DMS 273 (cell line): Measurements from ENCODE around the gene CTNNA1.
"Not testable (repeated sequence)": the region's sequence is repeated elsewhere in the genome, so short reads cannot be mapped to it uniquely, and the experiment has no call there.

Experiments
- DNase-seq: peaks from one replicate; lab custom pipeline; 2025; ENCODE audit not compliant: unreplicated experiment; lab: John Stamatoyannopoulos, UW

Gene CTNNA1

GRCh38 chr5:138755084-138755748, 2.0 kb downstream of the CTNNA1 start:
- no peak for DNase-seq

- no peak for DNase-seq
Observed at GRCh38 chr5:138757061-138757776, 4.0 kb downstream of the CTNNA1 start.

- DNase-seq, result no peak
Observed at GRCh38 chr5:138760448-138761110, 7.4 kb downstream of the CTNNA1 start.

GRCh38 chr5:138761115-138761514, 7.9 kb downstream of the CTNNA1 start:
- DNase-seq, result not testable (repeated sequence)

- not testable (repeated sequence) for DNase-seq
Observed at GRCh38 chr5:138761670-138762069, 8.4 kb downstream of the CTNNA1 start.

GRCh38 chr5:138762110-138762509, 8.9 kb downstream of the CTNNA1 start:
- no peak for DNase-seq

GRCh38 chr5:138763037-138763778, 10.0 kb downstream of the CTNNA1 start:
- DNase-seq, result no peak

GRCh38 chr5:138770291-138770690, 17.1 kb downstream of the CTNNA1 start:
- no peak for DNase-seq

- no peak for DNase-seq
Observed at GRCh38 chr5:138770977-138771376, 17.8 kb downstream of the CTNNA1 start.

- no peak for DNase-seq
Observed at GRCh38 chr5:138772986-138773594, 19.9 kb downstream of the CTNNA1 start.

- not testable (repeated sequence) for DNase-seq
Observed at GRCh38 chr5:138773624-138774023, 20.4 kb downstream of the CTNNA1 start.

GRCh38 chr5:138775034-138775433, 21.8 kb downstream of the CTNNA1 start:
- no peak for DNase-seq

GRCh38 chr5:138778234-138778633, 25.0 kb downstream of the CTNNA1 start:
- DNase-seq, result no peak

- no peak for DNase-seq
Observed at GRCh38 chr5:138783976-138784375, 30.8 kb downstream of the CTNNA1 start.

- no peak for DNase-seq
Observed at GRCh38 chr5:138784590-138784989, 31.4 kb downstream of the CTNNA1 start.

GRCh38 chr5:138789771-138790242, 36.6 kb downstream of the CTNNA1 start:
- DNase-seq, result peak; percentile 86

GRCh38 chr5:138790684-138791083, 37.5 kb downstream of the CTNNA1 start:
- no peak for DNase-seq

GRCh38 chr5:138792195-138792790, 39.1 kb downstream of the CTNNA1 start:
- no peak for DNase-seq

GRCh38 chr5:138793575-138793974, 40.4 kb downstream of the CTNNA1 start:
- DNase-seq, result no peak

GRCh38 chr5:138803285-138803684, 50.1 kb downstream of the CTNNA1 start:
- no peak for DNase-seq
